HepG2 (cell line): Measurements from ENCODE around the gene NMT2. TPM values are rescaled to one million over a fixed set of nuclear protein-coding genes. Genes with fewer than 3 reads are reported as not detected.
A peak's percentile ranks its signal among the peaks of the same experiment; 100 is the strongest.

Experiments used
- AHDC1 ChIP-seq: sonication (generic); formaldehyde crosslinking; IDR thresholded peaks from 2 replicates; pipeline ENCODE4 v1.5.1; 2020; ENCODE audit warnings: mild to moderate bottlenecking, missing genetic modification reagents, borderline replicate concordance
- DMAP1 ChIP-seq: IDR thresholded peaks from 2 replicates; pipeline ENCODE4 v1.6.1; 2016
- ERF ChIP-seq: IDR thresholded peaks from 2 replicates; pipeline ENCODE4 v1.6.1; 2018; ENCODE audit warnings: missing biosample characterization, missing genetic modification reagents
- ETV6 ChIP-seq: sonication (generic); formaldehyde crosslinking; conservative IDR thresholded peaks from 2 replicates; pipeline ENCODE4 v1.4.0; 2020; ENCODE audit warnings: missing genetic modification reagents
- FOSL1 ChIP-seq: sonication (generic); formaldehyde crosslinking; IDR thresholded peaks from 2 replicates; pipeline ENCODE4 v1.9.0; 2021; ENCODE audit warnings: missing genetic modification reagents, borderline replicate concordance
- NAIF1 ChIP-seq: sonication (generic); formaldehyde crosslinking; IDR thresholded peaks from 2 replicates; pipeline ENCODE4 v1.5.0; 2020; ENCODE audit warnings: mild to moderate bottlenecking, missing genetic modification reagents, borderline replicate concordance
- RELA ChIP-seq: sonication (generic); formaldehyde crosslinking; IDR thresholded peaks from 2 replicates; pipeline ENCODE4 v1.4.0; 2020; ENCODE audit warnings: missing genetic modification reagents
- RNF2 ChIP-seq: fragments of 450-650 bp; conservative IDR thresholded peaks from 2 replicates; pipeline ENCODE4 v1.6.1; 2016; ENCODE audit warnings: low read depth
- SKI ChIP-seq: fragments of 450-650 bp; IDR thresholded peaks from one replicate; pipeline ENCODE4 v1.6.1; 2018; ENCODE audit warnings: mild to moderate bottlenecking; ENCODE audit not compliant: partially characterized antibody
- SP2 ChIP-seq: sonication (generic); formaldehyde crosslinking; IDR thresholded peaks from 2 replicates; pipeline ENCODE4 v1.5.1; 2020; ENCODE audit warnings: mild to moderate bottlenecking, missing genetic modification reagents
- SRF ChIP-seq: IDR thresholded peaks from 2 replicates; pipeline ENCODE4 v1.6.1; 2011; ENCODE audit warnings: mild to moderate bottlenecking, low read depth, low read length, moderate library complexity
- SUZ12 ChIP-seq: fragments of 150-350 bp; IDR thresholded peaks from 2 replicates; pipeline ENCODE4 v1.6.1; 2014; ENCODE audit warnings: low read depth, low read length
- TGIF2 ChIP-seq: IDR thresholded peaks from 2 replicates; pipeline ENCODE4 v1.6.1; 2016; ENCODE audit warnings: control low read depth, missing compliant biosample characterization
- UBTF ChIP-seq: sonication (generic); formaldehyde crosslinking; IDR thresholded peaks from 2 replicates; pipeline ENCODE4 v1.4.0; 2020; ENCODE audit warnings: mild to moderate bottlenecking, missing genetic modification reagents
- ZBTB42 ChIP-seq: sonication (generic); formaldehyde crosslinking; IDR thresholded peaks from 2 replicates; pipeline ENCODE4 v1.5.0; 2020; ENCODE audit warnings: mild to moderate bottlenecking, missing genetic modification reagents
- ZC3H4 ChIP-seq: sonication (generic); formaldehyde crosslinking; IDR thresholded peaks from 2 replicates; pipeline ENCODE4 v1.4.0; 2020; ENCODE audit warnings: missing genetic modification reagents, borderline replicate concordance
- ZFP36L2 ChIP-seq: sonication (generic); formaldehyde crosslinking; IDR thresholded peaks from 2 replicates; pipeline ENCODE4 v1.4.0; 2020; ENCODE audit warnings: missing genetic modification reagents
- ZNF12 ChIP-seq: sonication (generic); formaldehyde crosslinking; IDR thresholded peaks from 2 replicates; pipeline ENCODE4 v1.5.0; 2020; ENCODE audit warnings: missing genetic modification reagents
- ZNF17 ChIP-seq: sonication (generic); formaldehyde crosslinking; IDR thresholded peaks from 2 replicates; pipeline ENCODE4 v1.5.0; 2020; ENCODE audit warnings: mild to moderate bottlenecking, missing genetic modification reagents
- polyA plus RNA-seq, 8 experiments: library from polyadenylated mRNA; depleted of rRNA in 3 of 8; stranded (reverse) in 7 of 8; unstranded in 1 of 8; fragments of >200 nt; fragmentation: Illumina TruSeq in 4 of 8; extraction: Trizol in 4 of 8; gene quantifications; 2 replicates each; pipeline versions ENCODE4 v1.2.1 to v1.2.3, GENCODE V29; 2011 to 2016; ENCODE audit warnings: low read depth in 4 of 8, missing spikeins in 1 of 8, mixed read lengths in 1 of 8; ENCODE audit not compliant: insufficient read depth in 1 of 8
- total RNA-seq, 5 experiments: library from RNA; depleted of rRNA; stranded (reverse); fragments of >200 nt; fragmentation: Illumina TruSeq; extraction: Trizol; gene quantifications; 2 replicates each; pipeline ENCODE4 v1.2.3, GENCODE V29; 2016; ENCODE audit warnings: low read depth in 1 of 5
- TF ChIP-seq, protein P1 (sequence below): IDR thresholded peaks from 2 replicates; pipeline ENCODE4 v1.6.1; 2016; ENCODE audit warnings: missing compliant biosample characterization, missing genetic modification reagents, borderline replicate concordance
- TF ChIP-seq, protein P2 (sequence below): sonication (generic); formaldehyde crosslinking; IDR thresholded peaks from 2 replicates; pipeline ENCODE4 v1.5.0; 2020; ENCODE audit warnings: missing genetic modification reagents

NMT2 gene
- total and polyA plus RNA-seq, 2 of the 13 experiments (the other 11 are each of a cell fraction or from before 2014, with no cell fraction given) = 10.1 to 23.8 TPM

DNA sequence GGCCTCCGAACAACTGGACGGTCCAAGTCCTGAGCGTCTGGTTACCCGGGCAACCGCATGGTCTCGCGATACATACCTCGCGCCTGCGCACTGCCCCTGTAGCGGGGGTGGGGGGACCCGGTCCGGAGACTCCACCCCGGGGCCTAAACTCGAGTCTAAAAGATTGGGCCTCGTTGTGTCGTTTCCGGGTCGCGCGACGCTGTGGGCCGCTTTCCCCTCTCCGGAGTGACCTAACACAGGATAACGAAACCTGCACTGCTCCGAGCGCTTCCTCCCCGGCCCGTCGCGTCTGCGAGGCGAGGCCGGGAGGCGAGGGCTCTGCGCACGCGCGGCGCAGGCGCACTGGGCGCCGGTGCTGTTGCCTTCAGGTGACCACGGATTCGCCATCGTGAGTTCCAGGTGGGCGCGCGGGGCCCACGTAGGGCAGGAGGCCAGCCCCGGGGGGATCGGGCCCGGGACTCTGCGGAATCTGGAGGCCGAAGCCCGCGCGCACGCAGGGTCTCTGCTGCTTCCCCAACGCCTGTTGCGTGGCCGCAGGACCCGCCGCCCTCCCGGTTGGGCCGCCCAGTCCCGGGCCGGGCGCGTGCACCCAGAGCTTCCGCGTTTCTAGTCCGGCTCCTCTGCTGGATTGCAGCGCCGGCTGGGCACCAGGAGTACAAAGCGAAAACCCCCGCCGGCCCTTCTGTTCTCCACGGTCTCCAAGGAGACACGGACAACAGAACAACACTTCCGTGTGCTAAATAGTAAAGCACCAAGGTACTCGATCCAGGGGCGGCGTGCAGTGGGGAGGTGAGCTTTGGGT, 71.3 kb downstream of the NMT2 start, which contains the start of gene RPP38 (continued):
- 0 out of 2 replicates have a peak, but pooled peaks have one; percentile 0 for TF ChIP-seq SRF
- no peak for TF ChIP-seq NAIF1
- TF ChIP-seq ZFP36L2 (CRISPR knock-in tag) = no peak; the same call in 1 of the 2 replicates
- no peak for TF ChIP-seq SUZ12
- peak; percentile 82; the same call in 1 of the 2 replicates for TF ChIP-seq RELA (CRISPR knock-in tag)
- no peak for TF ChIP-seq TGIF2 (CRISPR knock-in tag)
- TF ChIP-seq ZNF17 (CRISPR knock-in tag) = 0 out of 2 replicates have a peak, but pooled peaks have one; percentile 49
- TF ChIP-seq DMAP1 (CRISPR knock-in tag) = peak; percentile 95
- TF ChIP-seq AHDC1 (CRISPR knock-in tag) = no peak
- peak; percentile 88 for TF ChIP-seq UBTF (CRISPR knock-in tag)
- TF ChIP-seq, protein P1, sequence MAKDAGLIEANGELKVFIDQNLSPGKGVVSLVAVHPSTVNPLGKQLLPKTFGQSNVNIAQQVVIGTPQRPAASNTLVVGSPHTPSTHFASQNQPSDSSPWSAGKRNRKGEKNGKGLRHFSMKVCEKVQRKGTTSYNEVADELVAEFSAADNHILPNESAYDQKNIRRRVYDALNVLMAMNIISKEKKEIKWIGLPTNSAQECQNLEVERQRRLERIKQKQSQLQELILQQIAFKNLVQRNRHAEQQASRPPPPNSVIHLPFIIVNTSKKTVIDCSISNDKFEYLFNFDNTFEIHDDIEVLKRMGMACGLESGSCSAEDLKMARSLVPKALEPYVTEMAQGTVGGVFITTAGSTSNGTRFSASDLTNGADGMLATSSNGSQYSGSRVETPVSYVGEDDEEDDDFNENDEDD = peak; percentile 55; the same call in 1 of the 2 replicates
- no peak for TF ChIP-seq ZC3H4
- TF ChIP-seq SP2 (CRISPR knock-in tag) = no peak; the same call in 1 of the 2 replicates
- TF ChIP-seq, protein P2, sequence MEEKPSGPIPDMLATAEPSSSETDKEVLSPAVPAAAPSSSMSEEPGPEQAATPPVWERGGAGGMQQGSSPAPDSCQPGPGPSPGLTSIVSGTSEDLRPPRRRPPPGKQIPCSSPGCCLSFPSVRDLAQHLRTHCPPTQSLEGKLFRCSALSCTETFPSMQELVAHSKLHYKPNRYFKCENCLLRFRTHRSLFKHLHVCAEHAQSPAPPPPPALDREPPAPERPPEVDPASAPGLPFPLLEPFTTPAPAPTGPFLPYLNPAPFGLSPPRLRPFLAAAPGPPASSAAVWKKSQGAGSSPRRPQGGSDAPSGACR (CRISPR knock-in tag) = peak; percentile 70; the same call in 1 of the 2 replicates
- TF ChIP-seq ZNF12 (CRISPR knock-in tag) = no peak
- TF ChIP-seq ETV6 (CRISPR knock-in tag) = no peak
- no peak for TF ChIP-seq FOSL1
- TF ChIP-seq RNF2 = peak; percentile 87; the same call in 1 of the 2 replicates
- TF ChIP-seq ZBTB42 (CRISPR knock-in tag) = peak; percentile 74; the same call in 1 of the 2 replicates
- peak; percentile 50; the same call in 1 of the 2 replicates for TF ChIP-seq ERF (CRISPR knock-in tag)
- no peak for TF ChIP-seq SKI
